LNCAP (cell line): ENCODE data around the gene KCNN3.

ENCODE experiments used
- CTCF ChIP-seq: fragments of 450-650 bp; IDR thresholded peaks from 2 replicates; pipeline ENCODE4 v1.5.1; 2017; ENCODE audit warnings: mild to moderate bottlenecking

Gene KCNN3

GRCh38 chr1:154717528-154717924 lies 152.6 kb downstream of the KCNN3 start:
- no peak for TF ChIP-seq CTCF

- no peak for TF ChIP-seq CTCF
These were observed 153.2 kb downstream of the KCNN3 start for GRCh38 chr1:154716614-154717527.

- no peak for TF ChIP-seq CTCF
These were observed 154.1 kb downstream of the KCNN3 start for GRCh38 chr1:154716011-154716410.

DNA sequence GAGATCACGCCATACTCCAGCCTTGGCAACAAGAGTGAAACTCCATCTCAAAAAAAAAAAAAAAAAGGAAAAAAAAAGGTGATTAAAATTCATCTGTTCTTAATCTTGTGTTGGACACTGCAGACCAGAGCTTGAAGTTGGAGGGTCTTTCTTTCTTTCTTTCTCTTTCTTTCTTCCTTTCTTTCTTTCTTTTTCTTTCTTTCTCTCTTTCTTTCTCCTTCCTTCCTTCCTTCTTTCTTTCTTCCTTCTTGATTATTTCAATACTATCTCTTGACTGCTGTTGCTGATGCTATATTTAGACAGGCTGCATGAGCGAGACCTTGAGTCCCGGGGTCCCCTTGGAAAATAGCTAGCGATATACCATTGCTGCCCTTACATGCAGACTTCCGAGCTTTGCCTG lies 154.7 kb downstream of the KCNN3 start:
- TF ChIP-seq CTCF = no peak

DNA sequence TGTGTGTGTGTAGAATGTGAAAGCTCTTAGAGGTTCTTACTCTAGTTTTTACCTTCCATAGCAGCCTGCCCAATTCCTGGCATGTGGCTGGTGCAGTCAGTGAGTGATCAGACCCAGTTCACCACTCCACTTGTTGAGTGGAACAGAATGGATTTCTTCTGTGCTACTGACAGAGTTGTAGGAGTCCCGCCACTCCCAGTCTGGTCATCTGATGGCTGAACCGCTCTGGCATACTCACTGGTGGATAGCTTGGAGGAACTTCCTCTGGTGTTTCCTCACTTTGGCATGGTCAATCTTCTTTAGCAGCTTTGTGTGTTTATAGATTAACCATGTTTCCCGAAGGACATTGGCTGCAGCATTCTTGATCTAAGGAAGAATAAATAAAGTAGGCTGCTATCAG lies 155.4 kb downstream of the KCNN3 start:
- TF ChIP-seq CTCF = no peak

GRCh38 chr1:154714052-154714623 lies 155.9 kb downstream of the KCNN3 start:
- no peak for TF ChIP-seq CTCF

GRCh38 chr1:154713005-154713404 lies 157.1 kb downstream of the KCNN3 start:
- no peak for TF ChIP-seq CTCF
